Fibroblast of villous mesenchyme (primary cell): ENCODE results near the gene LRRC3C. TPM values are rescaled to one million over a fixed set of nuclear protein-coding genes. Genes with fewer than 3 reads are reported as not detected.

Experiments used
- DNase-seq: peaks from one replicate; pipeline ENCODE4 v3.0.0-alpha.2; 2010; ENCODE audit warnings: low read depth
- H3K4me3 ChIP-seq: 2 replicates; pipeline ENCODE4 v1.5.1; 2011; ENCODE audit warnings: low read depth, mild to moderate bottlenecking, low read length
- CTCF ChIP-seq: IDR thresholded peaks from 2 replicates; pipeline ENCODE4 v1.5.1; 2012; ENCODE audit warnings: low read depth, mild to moderate bottlenecking, low read length; ENCODE audit not compliant: insufficient read depth
- total RNA-seq: library from RNA; depleted of rRNA; stranded (reverse); fragments of >200 nt; gene quantifications from 2 replicates; pipeline ENCODE4 v1.2.3, GENCODE V29; 2012

Gene LRRC3C
- total RNA-seq, 1 donor = not detected

GRCh38 chr17:39950871-39951348 lies 23.4 kb downstream of the LRRC3C start:
- peak; percentile 32 for DNase-seq
- H3K4me3 ChIP-seq = no peak overlapping the region
- TF ChIP-seq CTCF = no peak

- no peak for TF ChIP-seq CTCF
- DNase-seq = no peak
- peak overlapping the region; percentile 46 for H3K4me3 ChIP-seq
These were observed 24.6 kb downstream of the LRRC3C start for GRCh38 chr17:39951924-39952679.

- TF ChIP-seq CTCF = no peak
- DNase-seq = peak; percentile 97
- H3K4me3 ChIP-seq = peak overlapping the region; percentile 46
These were observed 25.3 kb downstream of the LRRC3C start for GRCh38 chr17:39952680-39953470.

- no peak for TF ChIP-seq CTCF
- H3K4me3 ChIP-seq = peak overlapping the region; percentile 43
- DNase-seq = no peak
These were observed 25.9 kb downstream of the LRRC3C start for GRCh38 chr17:39953471-39953888.

- no peak overlapping the region for H3K4me3 ChIP-seq
- no peak for TF ChIP-seq CTCF
- no peak for DNase-seq
These were observed 27.3 kb downstream of the LRRC3C start for GRCh38 chr17:39954876-39955275.

GRCh38 chr17:39955726-39956225 lies 28.2 kb downstream of the LRRC3C start:
- TF ChIP-seq CTCF = no peak
- no peak for DNase-seq
- no peak overlapping the region for H3K4me3 ChIP-seq
